Skeletal muscle tissue (tissue), 4 donors: ENCODE results near the gene RFT1. TPM values are rescaled to one million over a fixed set of nuclear protein-coding genes. Genes with fewer than 3 reads are reported as not detected.

ENCODE experiments used
- H3K27ac ChIP-seq: one replicate; pipeline ENCODE4 v1.7.0; 2013; ENCODE audit warnings: mild to moderate bottlenecking, low read depth, low read length, inconsistent platforms
- H3K27me3 ChIP-seq, 3 donors: one replicate each; pipeline ENCODE4 v1.7.0; 2013; ENCODE audit warnings: low read length in 3 of 3; ENCODE audit not compliant: control insufficient read depth in 3 of 3, insufficient read depth in 3 of 3
- H3K36me3 ChIP-seq, 3 donors: one replicate each; pipeline ENCODE4 v1.7.0; 2013; ENCODE audit warnings: low read length in 3 of 3; ENCODE audit not compliant: control insufficient read depth in 3 of 3, insufficient read depth in 3 of 3
- H3K4me1 ChIP-seq, 3 donors: one replicate each; pipeline ENCODE4 v1.7.0; 2013; ENCODE audit warnings: low read length in 3 of 3, mild to moderate bottlenecking in 3 of 3; ENCODE audit not compliant: control insufficient read depth in 3 of 3, insufficient read depth in 3 of 3
- H3K4me3 ChIP-seq, 3 donors: one replicate each; pipeline ENCODE4 v1.7.0; 2013; ENCODE audit warnings: low read length in 3 of 3
- H3K9ac ChIP-seq, 3 donors: one replicate each; pipeline ENCODE4 v1.7.0; 2013; ENCODE audit warnings: low read length in 3 of 3, mild to moderate bottlenecking in 3 of 3, moderate library complexity in 2 of 3, low read depth in 1 of 3
- H3K9me3 ChIP-seq, 3 donors: one replicate each; pipeline ENCODE4 v1.7.0; 2013; ENCODE audit warnings: low read length in 3 of 3; ENCODE audit not compliant: control insufficient read depth in 3 of 3
- total RNA-seq: library from RNA; depleted of rRNA; stranded (reverse); fragments of >200 nt; gene quantifications from one replicate; pipeline ENCODE4 v1.2.3, GENCODE V29; 2014
- donor health status: Osteomylitis.

The RFT1 gene
- total RNA-seq, 1 donor from 2014 or later, result 8.4 TPM

- Histone ChIP-seq H3K27me3 (no peaks in the 10 kb centered on the region), H3K36me3 (peaks cover 5 to 23% (median 14%) of the 10 kb centered on the region in 3 donors), H3K4me1 (peaks cover 13 to 31% (median 28%) of the 10 kb centered on the region in 3 donors), H3K4me3 (no peak overlapping the region), H3K9me3 (no peaks in the 10 kb centered on the region), H3K9ac (peak overlapping the region in 1 of 3 donors; percentile 3), H3K27ac (peak overlapping the region; percentile 34)
Measured at GRCh38 chr3:53111822-53112221, 18.4 kb downstream of the RFT1 start.

GRCh38 chr3:53109891-53110771 lies 20.1 kb downstream of the RFT1 start:
- no peak overlapping the region for H3K4me3 ChIP-seq
- peaks cover 5 to 16% (median 15%) of the 10 kb centered on the region in 3 donors for H3K36me3 ChIP-seq
- H3K27me3 ChIP-seq, result no peaks in the 10 kb centered on the region
- H3K9me3 ChIP-seq, result no peaks in the 10 kb centered on the region
- H3K9ac ChIP-seq, result no peak overlapping the region
- H3K4me1 ChIP-seq, result peaks cover 13 to 31% (median 28%) of the 10 kb centered on the region in 3 donors
- H3K27ac ChIP-seq, result no peak overlapping the region

- H3K36me3 ChIP-seq, result peaks cover 5 to 14% (median 11%) of the 10 kb centered on the region in 3 donors
- H3K9ac ChIP-seq, result no peak overlapping the region
- no peak overlapping the region for H3K4me3 ChIP-seq
- no peaks in the 10 kb centered on the region for H3K27me3 ChIP-seq
- peaks cover 13 to 31% (median 25%) of the 10 kb centered on the region in 3 donors for H3K4me1 ChIP-seq
- no peak overlapping the region for H3K27ac ChIP-seq
- no peaks in the 10 kb centered on the region for H3K9me3 ChIP-seq
Measured at GRCh38 chr3:53109190-53109589, 21.0 kb downstream of the RFT1 start.

- Histone ChIP-seq H3K9me3 (no peaks in the 10 kb centered on the region), H3K36me3 (peaks cover 23 to 35% (median 33%) of the 10 kb centered on the region in 3 donors), H3K4me3 (no peak overlapping the region), H3K9ac (no peak overlapping the region), H3K27ac (no peak overlapping the region), H3K4me1 (no peaks in the 10 kb centered on the region), H3K27me3 (no peaks in the 10 kb centered on the region)
Measured at GRCh38 chr3:53104762-53105161, 25.5 kb downstream of the RFT1 start.

- H3K36me3 ChIP-seq, result peaks cover 29 to 44% (median 34%) of the 10 kb centered on the region in 3 donors
- no peak overlapping the region for H3K27ac ChIP-seq
- no peak overlapping the region for H3K9ac ChIP-seq
- no peak overlapping the region for H3K4me3 ChIP-seq
- no peaks in the 10 kb centered on the region for H3K27me3 ChIP-seq
- no peaks in the 10 kb centered on the region for H3K4me1 ChIP-seq
- no peaks in the 10 kb centered on the region for H3K9me3 ChIP-seq
Measured at GRCh38 chr3:53103397-53104296, 26.6 kb downstream of the RFT1 start.

GRCh38 chr3:53102601-53103147 lies 27.6 kb downstream of the RFT1 start:
- H3K36me3 ChIP-seq, result peaks cover 29 to 44% (median 31%) of the 10 kb centered on the region in 3 donors
- H3K4me1 ChIP-seq, result no peaks in the 10 kb centered on the region
- no peak overlapping the region for H3K27ac ChIP-seq
- H3K9me3 ChIP-seq, result no peaks in the 10 kb centered on the region
- no peaks in the 10 kb centered on the region for H3K27me3 ChIP-seq
- no peak overlapping the region for H3K9ac ChIP-seq
- no peak overlapping the region for H3K4me3 ChIP-seq

- H3K4me1 ChIP-seq, result no peaks in the 10 kb centered on the region
- H3K9me3 ChIP-seq, result no peaks in the 10 kb centered on the region
- no peak overlapping the region for H3K4me3 ChIP-seq
- H3K9ac ChIP-seq, result no peak overlapping the region
- H3K27me3 ChIP-seq, result no peaks in the 10 kb centered on the region
- no peak overlapping the region for H3K27ac ChIP-seq
- peaks cover 29 to 44% (median 30%) of the 10 kb centered on the region in 3 donors for H3K36me3 ChIP-seq
Measured at GRCh38 chr3:53101956-53102355, 28.3 kb downstream of the RFT1 start.

- Histone ChIP-seq H3K9ac (no peak overlapping the region), H3K27ac (no peak overlapping the region), H3K36me3 (peaks cover 29 to 38% (median 32%) of the 10 kb centered on the region in 3 donors), H3K27me3 (no peaks in the 10 kb centered on the region), H3K9me3 (no peaks in the 10 kb centered on the region), H3K4me3 (no peak overlapping the region), H3K4me1 (no peaks in the 10 kb centered on the region)
Measured at GRCh38 chr3:53100818-53101466, 29.3 kb downstream of the RFT1 start.

- Histone ChIP-seq H3K27me3 (no peaks in the 10 kb centered on the region), H3K36me3 (peaks cover 27 to 43% (median 33%) of the 10 kb centered on the region in 3 donors)
Measured at GRCh38 chr3:53097887-53098286, 32.3 kb downstream of the RFT1 start.

More at GRCh38 chr3:53097887-53098286, 32.3 kb downstream of the RFT1 start:
- H3K4me3 ChIP-seq, result no peak overlapping the region
- H3K9ac ChIP-seq, result no peak overlapping the region
- no peak overlapping the region for H3K27ac ChIP-seq
- no peaks in the 10 kb centered on the region for H3K4me1 ChIP-seq
- H3K9me3 ChIP-seq, result no peaks in the 10 kb centered on the region
